Effector memory CD4-positive, alpha-beta T cell (primary cell): ENCODE data around the gene KDM2A.
"Not testable (repeated sequence)": the region's sequence is repeated elsewhere in the genome, so short reads cannot be mapped to it uniquely, and the experiment has no call there.

ENCODE experiments used
- DNase-seq, 3 donors: peaks; one replicate each; pipeline ENCODE4 v3.0.0-alpha.2; 2020
- H3K27ac ChIP-seq: 2 replicates; pipeline ENCODE4 v1.7.0; 2013; ENCODE audit warnings: mild to moderate bottlenecking, low read length, moderate library complexity; ENCODE audit not compliant: insufficient read depth, poor library complexity, severe bottlenecking
- H3K27me3 ChIP-seq: replicated peaks from 2 replicates; pipeline ENCODE4 v1.7.0; 2013; ENCODE audit warnings: mild to moderate bottlenecking, low read length; ENCODE audit not compliant: insufficient read depth, control insufficient read depth, poor library complexity, severe bottlenecking
- H3K36me3 ChIP-seq: 2 replicates; pipeline ENCODE4 v1.7.0; 2013; ENCODE audit warnings: mild to moderate bottlenecking, low read length, moderate library complexity; ENCODE audit not compliant: control insufficient read depth, insufficient read depth
- H3K4me1 ChIP-seq: 2 replicates; pipeline ENCODE4 v1.7.0; 2013; ENCODE audit warnings: low read length, mild to moderate bottlenecking; ENCODE audit not compliant: control insufficient read depth, insufficient read depth, poor library complexity, severe bottlenecking
- H3K4me3 ChIP-seq: 2 replicates; pipeline ENCODE4 v1.7.0; 2013; ENCODE audit warnings: low read length, low read depth, mild to moderate bottlenecking; ENCODE audit not compliant: insufficient read depth, poor library complexity, severe bottlenecking
- H3K9me3 ChIP-seq: 2 replicates; pipeline ENCODE4 v1.7.0; 2013; ENCODE audit warnings: mild to moderate bottlenecking, low read length, moderate library complexity; ENCODE audit not compliant: control insufficient read depth

KDM2A gene

GRCh38 chr11:67194096-67194495, 75.0 kb downstream of the KDM2A start:
- no peak overlapping the region for H3K27ac ChIP-seq
- no peak overlapping the region for H3K4me3 ChIP-seq
- peaks cover 3% of the 10 kb centered on the region for H3K36me3 ChIP-seq
- no peak for DNase-seq
- no peaks in the 10 kb centered on the region for H3K27me3 ChIP-seq
- no peaks in the 10 kb centered on the region for H3K9me3 ChIP-seq
- H3K4me1 ChIP-seq = no peaks in the 10 kb centered on the region

GRCh38 chr11:67195971-67196456, 77.0 kb downstream of the KDM2A start:
- Histone ChIP-seq H3K9me3 (no peaks in the 10 kb centered on the region), H3K36me3 (peaks cover 6% of the 10 kb centered on the region), H3K4me3 (no peak overlapping the region), H3K4me1 (no peaks in the 10 kb centered on the region), H3K27me3 (no peaks in the 10 kb centered on the region), H3K27ac (no peak overlapping the region)
- no peak for DNase-seq

- Histone ChIP-seq H3K4me3 (no peak overlapping the region), H3K27me3 (no peaks in the 10 kb centered on the region), H3K36me3 (peaks cover 6% of the 10 kb centered on the region), H3K4me1 (no peaks in the 10 kb centered on the region), H3K27ac (no peak overlapping the region), H3K9me3 (no peaks in the 10 kb centered on the region)
- DNase-seq = no peak
These were observed 78.5 kb downstream of the KDM2A start for GRCh38 chr11:67197606-67198005.

GRCh38 chr11:67198781-67199180, 79.7 kb downstream of the KDM2A start:
- not testable (repeated sequence) for DNase-seq

GRCh38 chr11:67199751-67200150, 80.7 kb downstream of the KDM2A start:
- Histone ChIP-seq H3K27me3 (no peaks in the 10 kb centered on the region), H3K27ac (no peak overlapping the region), H3K36me3 (peaks cover 6% of the 10 kb centered on the region), H3K4me1 (no peaks in the 10 kb centered on the region), H3K9me3 (no peaks in the 10 kb centered on the region), H3K4me3 (no peak overlapping the region)
- no peak for DNase-seq

More at GRCh38 chr11:67198781-67199180, 79.7 kb downstream of the KDM2A start:
- not testable (repeated sequence) for H3K4me3 ChIP-seq, H3K9me3 ChIP-seq, H3K4me1 ChIP-seq, H3K27ac ChIP-seq, H3K36me3 ChIP-seq, H3K27me3 ChIP-seq

GRCh38 chr11:67202028-67202427, 83.0 kb downstream of the KDM2A start:
- no peak for DNase-seq
- H3K27me3 ChIP-seq = no peaks in the 10 kb centered on the region
- no peak overlapping the region for H3K4me3 ChIP-seq
- H3K4me1 ChIP-seq = no peaks in the 10 kb centered on the region
- no peaks in the 10 kb centered on the region for H3K9me3 ChIP-seq
- no peak overlapping the region for H3K27ac ChIP-seq
- peaks cover 3% of the 10 kb centered on the region for H3K36me3 ChIP-seq

GRCh38 chr11:67204822-67205221, 85.8 kb downstream of the KDM2A start:
- Histone ChIP-seq H3K9me3 (no peaks in the 10 kb centered on the region), H3K27ac (no peak overlapping the region), H3K36me3 (peaks cover 16% of the 10 kb centered on the region), H3K4me3 (no peak overlapping the region), H3K27me3 (no peaks in the 10 kb centered on the region), H3K4me1 (no peaks in the 10 kb centered on the region)
- no peak for DNase-seq

- DNase-seq, H3K9me3 ChIP-seq, H3K4me3 ChIP-seq, H3K27me3 ChIP-seq, H3K27ac ChIP-seq, H3K4me1 ChIP-seq: not testable (repeated sequence)
- H3K36me3 ChIP-seq = peaks cover 28% of the 10 kb centered on the region
These were observed 90.2 kb downstream of the KDM2A start for GRCh38 chr11:67209222-67209621.

- Histone ChIP-seq H3K9me3 (no peaks in the 10 kb centered on the region), H3K36me3 (peaks cover 43% of the 10 kb centered on the region), H3K4me3 (no peak overlapping the region), H3K27ac (peak overlapping the region; percentile 11), H3K4me1 (no peaks in the 10 kb centered on the region), H3K27me3 (no peaks in the 10 kb centered on the region)
- DNase-seq = no peak
These were observed 92.8 kb downstream of the KDM2A start for GRCh38 chr11:67211656-67212436.

- no peak for DNase-seq
- peaks cover 43% of the 10 kb centered on the region for H3K36me3 ChIP-seq
- no peaks in the 10 kb centered on the region for H3K9me3 ChIP-seq
- H3K27ac ChIP-seq = no peak overlapping the region
- no peaks in the 10 kb centered on the region for H3K4me1 ChIP-seq
- H3K27me3 ChIP-seq = no peaks in the 10 kb centered on the region
- no peak overlapping the region for H3K4me3 ChIP-seq
These were observed 94.1 kb downstream of the KDM2A start for GRCh38 chr11:67213178-67213621.
